NCI-H1105 treated with DMSO at 0.1 percent for 48 hours (cell line): ENCODE measurements around the gene PRELID1.
"Not testable (repeated sequence)": the region's sequence is repeated elsewhere in the genome, so short reads cannot be mapped to it uniquely, and the experiment has no call there.

Experiments used
- DNase-seq: peaks from one replicate; lab custom pipeline; 2025; lab: John Stamatoyannopoulos, UW

The PRELID1 gene

GRCh38 chr5:177336112-177336511 is 32.5 kb downstream of the PRELID1 start:
- DNase-seq: no peak

DNA sequence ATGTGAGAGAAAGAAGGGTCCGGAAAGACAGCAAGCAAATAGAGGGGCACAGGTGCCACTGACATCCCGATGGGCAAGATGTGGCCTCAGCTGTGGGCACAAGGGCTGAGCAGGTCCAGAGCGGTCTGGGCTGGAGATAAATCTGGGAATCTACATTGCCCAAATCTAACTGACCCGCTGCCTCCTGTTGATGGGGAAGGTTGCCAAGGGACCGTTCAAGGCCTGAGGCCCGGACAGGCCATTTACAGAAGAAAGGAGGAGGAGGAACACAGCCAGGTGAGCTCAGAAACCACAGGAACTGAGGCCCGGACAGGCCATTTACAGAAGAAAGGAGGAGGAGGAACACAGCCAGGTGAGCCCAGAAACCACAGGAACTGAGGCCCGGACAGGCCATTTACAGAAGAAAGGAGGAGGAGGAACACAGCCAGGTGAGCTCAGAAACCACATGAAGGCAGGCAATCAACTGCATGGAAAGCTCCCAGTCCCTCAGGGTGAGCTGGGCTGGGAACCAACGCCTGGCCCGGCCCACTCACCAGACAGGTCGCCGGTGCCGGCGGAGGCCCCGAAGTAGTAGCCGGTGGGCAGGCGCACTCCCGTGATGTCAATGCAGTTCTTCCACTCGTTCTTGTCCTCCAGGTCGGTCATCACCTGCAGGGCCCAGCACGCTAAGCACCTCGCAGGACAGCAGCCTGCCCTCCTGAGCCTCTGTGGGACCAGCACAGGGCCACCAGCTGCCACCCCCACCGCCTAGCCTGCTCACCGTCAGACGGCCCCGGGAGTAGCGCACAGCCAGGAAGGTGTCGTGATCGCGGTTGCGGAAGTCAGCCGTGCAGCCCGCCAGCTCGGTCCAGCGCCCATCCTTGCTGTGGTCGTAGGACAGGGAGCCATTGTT is 33.2 kb downstream of the PRELID1 start:
- no peak for DNase-seq

GRCh38 chr5:177338251-177339106 is 34.9 kb downstream of the PRELID1 start:
- DNase-seq: no peak

DNA sequence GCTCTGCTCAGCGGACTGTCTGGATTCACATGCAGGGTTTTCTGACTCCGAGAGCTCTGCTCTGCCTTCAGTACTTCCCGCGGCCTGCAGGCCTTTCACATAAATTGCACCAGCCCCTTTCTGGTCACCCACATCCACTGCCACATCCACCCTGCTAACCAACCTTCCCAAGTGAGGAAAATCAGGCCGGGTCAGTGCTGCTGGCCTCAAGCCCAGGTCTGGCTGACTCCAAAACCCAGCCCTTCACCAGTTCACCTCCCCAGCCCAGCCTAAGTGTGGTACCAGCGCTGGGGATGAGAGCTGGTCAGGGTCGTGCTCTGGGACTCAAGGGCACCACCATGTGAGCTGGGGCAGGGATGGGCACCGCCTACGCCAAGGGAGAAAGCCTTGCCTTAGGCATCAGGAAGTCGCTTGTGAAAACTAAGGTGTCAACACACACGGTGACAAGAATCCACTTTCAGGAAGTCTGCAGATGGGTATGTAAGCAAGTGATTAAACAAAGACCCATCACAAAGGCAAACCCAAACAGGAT is 35.6 kb downstream of the PRELID1 start:
- no peak for DNase-seq

DNA sequence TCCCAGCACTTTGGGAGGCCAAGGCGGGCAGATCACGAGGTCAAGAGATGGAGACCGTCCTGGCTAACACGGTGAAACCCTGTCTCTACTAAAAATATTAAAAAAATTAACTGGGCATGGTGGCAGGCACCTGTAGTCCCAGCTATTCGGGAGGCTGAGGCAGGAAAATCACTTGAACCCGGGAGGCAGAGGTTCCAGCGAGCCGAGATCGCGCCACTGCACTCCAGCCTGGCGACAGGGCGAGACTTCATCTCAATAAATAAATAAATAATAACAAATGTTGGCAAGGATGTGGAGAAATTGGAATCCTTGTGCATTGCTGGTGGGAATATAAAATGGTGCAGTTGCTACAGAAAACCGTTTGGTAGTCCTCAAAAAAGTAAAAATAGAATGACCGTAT is 39.4 kb downstream of the PRELID1 start:
- DNase-seq: not testable (repeated sequence)

DNA sequence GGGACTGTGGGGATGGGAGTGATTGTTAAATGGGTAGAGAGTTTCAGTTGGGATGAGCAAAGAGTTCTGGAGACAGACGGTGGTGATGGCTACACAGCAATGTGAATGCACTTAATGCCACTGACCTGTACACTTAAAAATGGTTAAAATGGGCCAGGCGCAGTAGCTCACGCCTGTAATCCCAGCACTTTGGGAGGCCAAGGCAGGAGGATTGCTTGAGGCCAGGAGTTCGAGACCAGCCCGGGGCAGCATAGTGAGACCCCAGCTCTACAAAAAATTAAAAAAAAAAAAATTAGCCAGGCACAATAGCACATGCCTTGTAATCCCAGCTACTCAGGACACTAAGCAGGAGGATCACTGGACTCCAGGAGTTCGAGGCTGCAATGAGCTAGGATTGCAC is 40.2 kb downstream of the PRELID1 start:
- no peak for DNase-seq

- no peak for DNase-seq
These were observed 41.3 kb downstream of the PRELID1 start for GRCh38 chr5:177344891-177345290.

DNA sequence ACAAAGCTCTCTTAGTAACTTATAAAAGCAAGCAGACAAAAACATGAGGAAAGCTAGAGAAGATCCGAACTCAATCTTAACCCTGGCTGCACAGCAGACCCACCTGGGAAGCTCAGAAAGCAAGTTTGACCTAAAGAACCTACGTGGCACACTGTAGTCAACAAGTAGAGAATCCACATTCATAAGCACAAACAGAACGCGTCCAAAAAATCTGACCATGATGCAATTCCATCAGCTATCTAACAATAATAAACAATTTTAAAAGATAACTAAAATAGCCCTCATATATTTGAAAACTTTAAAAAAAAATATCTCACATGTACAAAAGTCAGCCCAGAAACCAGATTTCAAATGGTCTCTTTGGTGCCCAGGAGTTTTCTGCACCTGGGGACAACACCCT is 43.2 kb downstream of the PRELID1 start:
- no peak for DNase-seq

GRCh38 chr5:177347699-177348098 is 44.1 kb downstream of the PRELID1 start:
- DNase-seq: no peak

GRCh38 chr5:177349362-177349647 is 45.7 kb downstream of the PRELID1 start:
- no peak for DNase-seq

- DNase-seq: no peak
These were observed 46.2 kb downstream of the PRELID1 start for GRCh38 chr5:177349762-177350161.

GRCh38 chr5:177350776-177351391 is 47.3 kb downstream of the PRELID1 start:
- DNase-seq: no peak

DNA sequence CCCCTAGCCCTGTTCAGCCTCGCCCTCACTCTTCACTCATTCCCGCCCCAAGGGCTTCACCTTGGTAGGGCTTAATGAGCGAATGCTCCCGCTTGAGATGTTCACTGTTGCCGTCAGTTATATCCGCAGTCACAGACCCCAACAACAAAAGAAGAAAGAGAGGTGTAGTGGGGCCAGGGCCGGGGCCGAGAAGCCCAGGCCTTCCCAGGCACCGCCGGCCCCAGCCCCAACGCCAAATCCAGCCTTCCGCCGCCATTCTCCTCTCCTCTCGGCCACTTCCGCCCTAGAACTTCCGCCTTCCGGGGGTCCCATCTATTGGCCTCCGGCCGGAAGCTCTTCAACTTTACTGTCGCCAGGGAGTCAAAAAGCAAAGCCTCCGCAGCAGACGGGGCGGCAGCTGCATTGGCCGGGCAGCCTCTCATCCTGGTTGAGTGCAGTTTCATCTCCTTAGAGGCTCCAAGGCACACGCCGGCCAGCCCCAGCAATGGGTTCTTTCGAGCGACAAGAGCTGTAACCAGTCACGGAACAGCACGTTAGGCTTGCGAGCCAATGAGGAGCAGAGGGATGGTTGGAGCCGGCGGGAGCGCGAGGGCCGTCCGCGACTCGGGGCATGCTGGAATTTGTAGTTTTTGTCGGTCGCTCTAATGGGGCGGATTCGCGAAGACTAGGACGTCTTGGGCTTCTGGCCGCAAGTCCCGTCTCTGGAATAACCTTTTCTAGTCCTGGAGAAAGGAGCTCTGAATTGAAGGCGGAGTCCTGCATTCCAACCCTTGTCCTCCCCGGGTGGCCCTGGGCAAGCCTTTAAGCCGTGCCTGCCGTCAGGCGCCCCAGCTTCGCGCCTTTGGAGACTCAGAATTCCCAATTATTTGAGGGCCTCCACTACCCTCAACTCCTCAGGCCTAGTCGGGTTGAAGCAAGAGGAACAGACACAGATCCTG is 48.1 kb downstream of the PRELID1 start, which contains the start of gene LMAN2:
LMAN2 (minus strand) TSS at position 277 of the 938 bp plus-strand sequence; CDS start at position 256, 21 bp downstream.
- DNase-seq: peak; percentile 80

DNA sequence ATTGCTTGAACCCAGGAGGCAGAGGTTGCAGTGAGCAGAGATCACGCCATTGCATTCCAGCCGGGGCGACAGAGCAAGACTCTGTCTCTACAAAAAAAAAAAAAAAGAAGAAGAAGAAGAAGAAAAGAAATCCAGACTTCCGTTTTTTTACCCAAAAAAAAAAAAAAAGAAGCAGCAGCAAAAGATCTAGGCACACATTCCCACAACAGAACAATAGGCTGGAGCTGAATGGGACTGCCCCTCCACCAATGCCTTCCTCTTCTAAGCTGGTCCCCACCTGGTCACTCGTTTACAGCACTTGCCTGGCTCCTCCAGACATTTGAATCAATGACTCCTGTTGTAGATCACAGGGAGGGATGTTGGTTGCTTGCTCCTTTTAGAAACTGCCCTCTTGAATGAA is 49.5 kb downstream of the PRELID1 start:
- DNase-seq: no peak

DNA sequence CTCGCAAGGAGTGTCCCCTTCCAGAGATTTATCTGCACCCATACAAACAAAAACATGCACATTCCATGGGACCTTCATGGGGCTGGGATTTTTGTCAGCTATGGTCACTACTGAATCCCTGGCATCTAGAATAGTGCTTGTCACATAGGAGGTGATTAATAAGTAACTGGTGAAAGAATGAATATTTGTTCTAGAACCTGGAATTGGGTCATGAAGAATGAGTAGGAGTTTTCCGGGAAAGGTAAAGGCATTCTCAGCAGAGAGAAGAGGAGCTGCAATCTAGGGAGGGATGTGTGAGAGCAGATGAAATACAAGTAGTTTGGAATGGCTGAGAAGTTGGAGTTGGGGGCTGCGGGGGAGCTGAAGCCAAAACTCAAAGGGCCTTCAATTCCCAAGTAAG is 50.7 kb downstream of the PRELID1 start:
- no peak for DNase-seq

DNA sequence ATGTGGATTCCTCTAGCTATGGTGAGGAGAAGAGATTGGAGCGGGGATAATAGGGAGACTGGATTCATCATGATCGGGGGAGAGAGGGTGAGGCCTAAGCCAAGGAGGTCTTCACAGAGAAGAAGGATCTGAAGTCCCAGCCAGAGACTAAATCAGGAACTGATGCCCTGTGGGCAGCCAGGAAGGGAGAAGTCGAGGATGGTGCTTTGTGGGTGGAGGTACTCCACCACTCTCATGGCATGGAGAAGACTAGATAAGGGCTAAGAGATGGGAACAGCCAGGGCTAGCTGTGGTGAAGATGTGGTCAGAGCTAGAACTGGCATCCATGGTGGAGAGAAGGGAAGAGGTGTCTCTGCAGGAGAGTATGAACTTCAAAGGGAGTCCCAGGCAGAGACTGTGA is 51.1 kb downstream of the PRELID1 start:
- DNase-seq: no peak

DNA sequence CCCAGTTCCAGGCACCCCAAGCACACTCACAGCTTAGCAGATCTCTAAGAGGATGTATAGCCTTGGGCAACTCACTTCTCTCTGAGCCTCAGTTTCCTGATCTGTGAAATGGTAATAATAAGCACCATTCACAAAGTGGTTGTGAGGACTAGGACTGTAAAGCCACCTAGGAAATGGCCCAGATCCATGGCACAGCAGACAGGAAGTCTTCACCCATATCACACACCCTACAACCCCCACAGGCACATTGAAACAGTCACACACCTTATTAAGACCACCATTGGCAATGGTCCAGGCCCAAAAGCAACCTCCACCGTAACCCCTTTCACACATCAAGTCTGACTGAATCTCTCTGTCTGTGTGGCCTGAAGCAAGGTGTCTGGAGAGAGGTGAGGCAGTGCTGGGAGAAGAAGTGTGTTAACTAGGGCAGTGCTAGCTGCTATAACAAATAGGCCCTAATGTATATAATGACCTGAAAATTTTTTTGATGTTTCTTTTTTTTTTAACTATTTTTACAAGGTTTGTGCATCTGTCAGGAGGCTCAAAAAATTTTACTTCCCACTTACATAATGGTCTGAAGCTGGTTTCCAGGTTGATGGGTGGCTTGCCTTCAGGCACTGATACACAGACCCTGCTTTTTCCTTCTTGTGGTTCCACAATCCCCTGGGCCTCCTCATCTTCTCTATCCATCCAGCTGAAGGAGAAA is 51.7 kb downstream of the PRELID1 start:
- DNase-seq: no peak

GRCh38 chr5:177355868-177356168 is 52.2 kb downstream of the PRELID1 start:
- no peak for DNase-seq
